Transverse colon (tissue), 4 donors: ENCODE measurements around the gene ARL16. TPM values are rescaled to one million over a fixed set of nuclear protein-coding genes. Genes with fewer than 3 reads are reported as not detected.

Experiments used
- DNase-seq: peaks from one replicate; pipeline ENCODE4 v3.0.0-alpha.2; 2019
- H3K27ac ChIP-seq, 4 donors: fragments of 200-600 bp; sonication (generic); 2 replicates each; pipeline ENCODE4 v1.5.1; 2016 to 2018; ENCODE audit warnings: inconsistent platforms in 4 of 4
- H3K27me3 ChIP-seq: fragments of 200-600 bp; sonication (generic); 2 replicates; pipeline ENCODE4 v1.5.1; 2017; ENCODE audit warnings: inconsistent platforms
- H3K36me3 ChIP-seq, 4 donors: fragments of 200-600 bp; sonication (generic); 2 replicates each; pipeline ENCODE4 v1.5.1; 2017 to 2019; ENCODE audit warnings: inconsistent platforms in 4 of 4
- H3K4me1 ChIP-seq, 4 donors: fragments of 200-600 bp; sonication (generic); 2 replicates each; pipeline ENCODE4 v1.5.1; 2017 to 2020; ENCODE audit warnings: inconsistent platforms in 4 of 4
- H3K4me3 ChIP-seq, 4 donors: fragments of 200-600 bp; sonication (generic); 1 replicate in 1 of 4; 2 replicates in 3 of 4; pipeline versions ENCODE4 v1.5.1 to v1.6.1; 2017 to 2019; ENCODE audit warnings: inconsistent platforms in 4 of 4
- H3K9me3 ChIP-seq, 2 donors: fragments of 200-600 bp; sonication (generic); 2 replicates each; pipeline ENCODE4 v1.5.1; 2017 to 2019; ENCODE audit warnings: inconsistent platforms in 2 of 2
- EP300 ChIP-seq: sonication (generic); formaldehyde crosslinking; IDR thresholded peaks from one replicate; pipeline ENCODE4 v1.6.1; 2017; ENCODE audit warnings: antibody characterized with exemption, low read depth
- POLR2A ChIP-seq: fragments of 450-650 bp; IDR thresholded peaks from one replicate; pipeline ENCODE4 v1.6.1; 2016; ENCODE audit warnings: antibody characterized with exemption, mild to moderate bottlenecking, moderate library complexity
- POLR2AphosphoS5 ChIP-seq, 3 donors: sonication (generic); formaldehyde crosslinking; IDR thresholded peaks; one replicate each; pipeline ENCODE4 v1.6.1; 2016; ENCODE audit warnings: antibody characterized with exemption in 3 of 3
- WGBS, 2 donors: methylation state at CpG; one replicate each; pipeline ENCODE4 v1.1.5; 2018; ENCODE audit warnings: low coverage in 1 of 2; 5-methylcytosine and 5-hydroxymethylcytosine counted together
- in situ Hi-C, 4 donors: fragments of 200-750 bp; cut with MboI; loops; one replicate each; pipeline versions ENCODE4 v1.15.0 to v1.15.1; 2017; ENCODE audit warnings: low sequenced_read_pairs in 3 of 4, low pct_ligation_motif_present in 1 of 4, low pct_unique_long_range_greater_than_20kb in 1 of 4
- intact Hi-C: fragments of 100-400 bp; cut with DNase I; formaldehyde crosslinking; loops from one replicate; pipeline ENCODE4 v1.15.1; 2023; ENCODE audit warnings: low total_unique reads
- total RNA-seq, 4 donors: library from RNA; depleted of rRNA; stranded (reverse); fragments of >200 nt; gene quantifications; one replicate each; pipeline ENCODE4 v1.1.0, GENCODE V29; 2016
- TF ChIP-seq, protein P1 (sequence below), 5 experiments: fragments of 200-600 bp in 3 of 5; fragments of 450-650 bp in 2 of 5; sonication (generic) in 3 of 5; IDR thresholded peaks; 1 replicate in 2 of 5; 2 replicates in 3 of 5; pipeline ENCODE4 v1.5.1; 2016 to 2017; ENCODE audit warnings: antibody characterized with exemption in 5 of 5, inconsistent platforms in 3 of 5, mild to moderate bottlenecking in 2 of 5, moderate library complexity in 1 of 5

The ARL16 gene
- total RNA-seq, 4 donors from 2014 or later, result 16.3 to 52.0 (median 33.1) TPM

DNA sequence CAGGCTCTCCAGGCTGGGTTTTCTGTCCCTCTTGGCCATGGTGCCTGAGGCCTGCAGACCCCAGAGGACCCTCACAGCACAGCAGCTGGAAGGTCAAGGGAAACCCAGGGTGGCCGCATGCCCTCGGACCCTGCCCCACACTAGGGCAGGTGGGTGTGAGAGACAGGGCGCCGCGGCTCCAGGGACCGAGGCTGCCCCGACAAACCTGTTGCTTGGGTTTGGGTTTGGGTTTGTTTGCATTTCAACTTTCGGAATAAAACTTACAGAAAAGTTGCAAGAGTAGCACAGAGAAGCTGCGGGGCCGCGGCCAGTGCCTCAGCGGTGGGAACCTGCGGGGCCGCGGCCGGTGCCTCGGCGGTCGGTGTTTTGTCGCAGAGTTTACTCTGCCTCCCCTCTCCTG is 8.0 kb upstream of the ARL16 start:
- Histone ChIP-seq H3K36me3 (peaks cover 0 to 74% (median 28%) of the 10 kb centered on the region in 4 donors), H3K9me3 (no peaks in the 10 kb centered on the region), H3K27ac (no peak overlapping the region), H3K4me1 (no peaks in the 10 kb centered on the region), H3K27me3 (no peaks in the 10 kb centered on the region), H3K4me3 (no peak overlapping the region)
- intact Hi-C loops, result no loop called here
- 99% methylated on average over 19 of the region's 20 CpGs; no CpG with 5 or more reads in 1 of the 2 donors for WGBS, 2 donors
- DNase-seq, result no peak
- in situ Hi-C loops, result no loop called here
- TF ChIP-seq POLR2AphosphoS5 (IDR thresholded peaks at IDR 0.05), result no peak
- TF ChIP-seq, protein P1, sequence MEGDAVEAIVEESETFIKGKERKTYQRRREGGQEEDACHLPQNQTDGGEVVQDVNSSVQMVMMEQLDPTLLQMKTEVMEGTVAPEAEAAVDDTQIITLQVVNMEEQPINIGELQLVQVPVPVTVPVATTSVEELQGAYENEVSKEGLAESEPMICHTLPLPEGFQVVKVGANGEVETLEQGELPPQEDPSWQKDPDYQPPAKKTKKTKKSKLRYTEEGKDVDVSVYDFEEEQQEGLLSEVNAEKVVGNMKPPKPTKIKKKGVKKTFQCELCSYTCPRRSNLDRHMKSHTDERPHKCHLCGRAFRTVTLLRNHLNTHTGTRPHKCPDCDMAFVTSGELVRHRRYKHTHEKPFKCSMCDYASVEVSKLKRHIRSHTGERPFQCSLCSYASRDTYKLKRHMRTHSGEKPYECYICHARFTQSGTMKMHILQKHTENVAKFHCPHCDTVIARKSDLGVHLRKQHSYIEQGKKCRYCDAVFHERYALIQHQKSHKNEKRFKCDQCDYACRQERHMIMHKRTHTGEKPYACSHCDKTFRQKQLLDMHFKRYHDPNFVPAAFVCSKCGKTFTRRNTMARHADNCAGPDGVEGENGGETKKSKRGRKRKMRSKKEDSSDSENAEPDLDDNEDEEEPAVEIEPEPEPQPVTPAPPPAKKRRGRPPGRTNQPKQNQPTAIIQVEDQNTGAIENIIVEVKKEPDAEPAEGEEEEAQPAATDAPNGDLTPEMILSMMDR (IDR thresholded peaks at IDR 0.05), result no peak
- no peak for TF ChIP-seq POLR2A
- no peak for TF ChIP-seq EP300

DNA sequence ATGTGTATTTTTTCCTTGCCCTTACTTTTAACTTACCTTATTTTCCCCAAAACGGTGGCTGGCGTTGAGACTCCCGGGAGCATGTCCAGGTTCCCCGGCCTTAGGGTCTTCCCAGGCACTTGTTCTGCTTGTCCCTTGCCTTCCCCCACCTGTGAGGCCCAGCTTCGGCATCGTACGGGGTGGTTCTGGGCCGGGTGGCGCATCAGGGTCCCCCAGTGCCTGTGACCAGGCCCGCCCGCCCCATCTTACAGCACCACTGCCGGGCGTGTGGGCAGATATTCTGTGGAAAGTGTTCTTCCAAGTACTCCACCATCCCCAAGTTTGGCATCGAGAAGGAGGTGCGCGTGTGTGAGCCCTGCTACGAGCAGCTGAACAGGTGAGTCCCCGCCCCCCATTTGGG is 7.6 kb upstream of the ARL16 start:
- intact Hi-C loops, result no loop called here
- in situ Hi-C loops, result no loop called here
- 94% methylated on average over 18 of the region's 18 CpGs; no CpG with 5 or more reads in 1 of the 2 donors for WGBS, 2 donors
- Histone ChIP-seq H3K36me3 (peaks cover 0 to 70% (median 26%) of the 10 kb centered on the region in 4 donors), H3K9me3 (no peaks in the 10 kb centered on the region), H3K4me3 (no peak overlapping the region), H3K27ac (no peak overlapping the region), H3K4me1 (no peaks in the 10 kb centered on the region), H3K27me3 (no peaks in the 10 kb centered on the region)
- no peak for TF ChIP-seq EP300
- TF ChIP-seq POLR2AphosphoS5 (IDR thresholded peaks at IDR 0.05), result no peak
- TF ChIP-seq, protein P1 (IDR thresholded peaks at IDR 0.05), result no peak
- TF ChIP-seq POLR2A, result no peak
- no peak for DNase-seq

DNA sequence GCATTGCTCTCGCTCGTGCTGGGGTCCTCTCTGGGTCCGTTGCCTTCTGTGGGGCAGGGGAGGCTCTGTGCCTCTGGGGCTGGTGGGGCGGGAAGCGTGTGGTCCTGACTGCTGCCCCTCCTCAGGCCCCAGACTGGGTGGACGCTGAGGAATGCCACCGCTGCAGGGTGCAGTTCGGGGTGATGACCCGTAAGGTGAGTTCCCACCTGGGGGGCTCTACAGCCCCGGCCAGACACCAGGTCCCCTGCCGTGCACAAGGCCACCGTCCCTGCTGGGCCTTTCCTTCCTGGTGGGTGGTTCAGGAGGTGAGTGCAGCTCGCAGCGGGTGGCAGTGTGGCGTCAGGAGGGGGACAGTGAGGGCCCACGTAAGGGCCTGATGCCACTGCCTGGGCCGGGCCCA is 7.0 kb upstream of the ARL16 start:
- in situ Hi-C loops, result no loop called here

DNA sequence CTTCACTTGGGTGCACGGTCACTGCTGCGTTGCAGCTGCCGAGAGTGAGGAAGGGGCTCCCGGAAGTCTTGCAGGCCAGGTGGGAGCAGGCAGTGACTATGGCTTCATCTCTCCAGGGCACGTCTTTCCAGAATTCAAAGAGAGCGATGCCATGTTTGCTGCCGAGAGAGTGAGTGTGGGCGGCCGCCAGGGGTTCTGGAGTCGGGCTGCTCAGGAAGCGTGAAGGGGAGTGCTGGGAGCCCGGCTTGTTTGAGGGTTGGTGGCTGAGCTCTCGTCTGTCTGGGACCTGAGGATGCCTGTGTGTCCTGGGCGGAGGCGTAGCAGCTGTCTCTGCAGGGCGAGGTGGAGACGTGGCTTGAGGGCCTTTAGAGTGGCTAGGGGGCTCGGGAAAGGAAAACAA is 6.5 kb upstream of the ARL16 start:
- Histone ChIP-seq H3K27me3 (no peaks in the 10 kb centered on the region), H3K27ac (no peak overlapping the region), H3K4me3 (no peak overlapping the region), H3K36me3 (peaks cover 0 to 62% (median 24%) of the 10 kb centered on the region in 4 donors), H3K9me3 (no peaks in the 10 kb centered on the region), H3K4me1 (peaks cover 5 to 8% (median 7%) of the 10 kb centered on the region in 4 donors)
- DNase-seq, result no peak
- in situ Hi-C loops (no loop called here), intact Hi-C loops (no loop called here)
- TF ChIP-seq POLR2A (no peak), POLR2AphosphoS5 (IDR thresholded peaks at IDR 0.05) (no peak), EP300 (no peak)
- TF ChIP-seq, protein P1 (IDR thresholded peaks at IDR 0.05), result no peak
- WGBS, 2 donors, result 91% methylated on average over 18 of the region's 18 CpGs; no CpG with 5 or more reads in 1 of the 2 donors

More for the DNA sequence above, 7.0 kb upstream of the ARL16 start:
- intact Hi-C loops, result no loop called here
- no peak for DNase-seq
- TF ChIP-seq POLR2AphosphoS5 (IDR thresholded peaks at IDR 0.05), result no peak
- TF ChIP-seq, protein P1 (IDR thresholded peaks at IDR 0.05), result no peak
- TF ChIP-seq EP300, result no peak
- TF ChIP-seq POLR2A, result no peak
- Histone ChIP-seq H3K36me3 (peaks cover 0 to 65% (median 25%) of the 10 kb centered on the region in 4 donors), H3K4me3 (no peak overlapping the region), H3K9me3 (no peaks in the 10 kb centered on the region), H3K27ac (no peak overlapping the region), H3K27me3 (no peaks in the 10 kb centered on the region), H3K4me1 (peaks cover 0 to 4% (median 2%) of the 10 kb centered on the region in 4 donors)
- 86% methylated on average over 17 of the region's 17 CpGs; no CpG with 5 or more reads in 1 of the 2 donors for WGBS, 2 donors
